Activated B cell treated with CpG ODN at 0.5 μM for 24 hours (primary cell): Measurements from ENCODE around the gene PROC. TPM values are rescaled to one million over a fixed set of nuclear protein-coding genes. Genes with fewer than 3 reads are reported as not detected.

Experiments used
- ATAC-seq: fragments of 200-7000 bp; cut with Tn5 transposase; one replicate; pipeline ENCODE4 v1.10.0; 2021; ENCODE audit warnings: low read depth, mild to moderate bottlenecking, moderate library complexity
- CTCF ChIA-PET: fragments of 350-600 bp; sonication (Branson Sonifier 250); formaldehyde crosslinking; loops from one replicate; lab custom pipeline; 2021; ENCODE audit warnings: antibody characterized with exemption; lab: Charles Lee
- POLR2A ChIA-PET: fragments of 350-600 bp; sonication (Branson Sonifier 250); formaldehyde crosslinking; loops from one replicate; lab custom pipeline; 2021; ENCODE audit warnings: antibody characterized with exemption; lab: Charles Lee
- DNase-seq: peaks from one replicate; pipeline ENCODE4 v3.0.0; 2022
- H3K27ac Mint-ChIP-seq: one replicate; pipeline ENCODE4 v1.8.0; 2020; ENCODE audit warnings: mixed read lengths
- H3K27me3 Mint-ChIP-seq: one replicate; pipeline ENCODE4 v1.8.0; 2021; ENCODE audit warnings: mixed read lengths
- H3K36me3 Mint-ChIP-seq: one replicate; pipeline ENCODE4 v1.8.0; 2021; ENCODE audit warnings: low read depth, mixed read lengths
- H3K4me1 Mint-ChIP-seq: one replicate; pipeline ENCODE4 v1.8.0; 2021; ENCODE audit warnings: mixed read lengths
- H3K4me3 Mint-ChIP-seq: one replicate; pipeline ENCODE4 v1.8.0; 2020; ENCODE audit warnings: mild to moderate bottlenecking, mixed read lengths
- H3K9me3 Mint-ChIP-seq: one replicate; pipeline ENCODE4 v1.8.0; 2020; ENCODE audit warnings: mixed read lengths
- intact Hi-C: fragments of 100-400 bp; cut with micrococcal nuclease; formaldehyde crosslinking; loops from one replicate; pipeline ENCODE4 v1.15.1; 2024
- total RNA-seq: library from RNA; stranded (reverse); gene quantifications from 2 replicates; pipeline ENCODE4 v1.2.3, GENCODE V29; 2022
- TF ChIP-seq, protein P1 (sequence below): fragments of 200-600 bp; IDR thresholded peaks from one replicate; pipeline ENCODE4 v1.8.0; 2022; ENCODE audit warnings: antibody characterized with exemption, mild to moderate bottlenecking

Gene PROC
- total RNA-seq, 1 donor from 2014 or later: not detected

DNA sequence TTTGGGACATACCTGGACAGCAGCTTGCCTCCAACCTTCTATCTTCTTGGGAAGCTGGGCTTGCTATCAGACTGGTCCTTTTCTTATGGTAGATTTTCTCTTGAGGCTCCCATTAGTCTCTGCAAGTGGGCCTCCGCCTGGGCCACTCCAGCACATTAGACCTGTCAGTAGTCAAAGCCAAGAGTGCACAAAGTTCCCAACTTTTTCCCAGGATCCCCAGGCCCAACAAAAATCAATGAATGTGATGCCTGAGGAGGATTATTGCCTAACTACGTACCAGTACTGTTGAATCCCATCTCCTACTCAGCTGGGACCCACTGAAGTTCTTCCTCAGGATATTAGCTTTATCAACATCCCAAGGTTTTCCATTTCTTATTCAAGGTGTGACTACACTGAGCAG lies 51.7 kb downstream of the PROC start:
- ChIA-PET CTCF (interaction anchor here (1.8 kb wide), 1 partner anchor 9 kb away, joined by 5 read pairs; no protein-coding TSS in a partner anchor), POLR2A (no interaction called here)
- Mint-ChIP-seq H3K4me1 (no peaks in the 10 kb centered on the region), H3K36me3 (peaks cover 20% of the 10 kb centered on the region), H3K27me3 (no peaks in the 10 kb centered on the region), H3K9me3 (no peaks in the 10 kb centered on the region), H3K27ac (no peak overlapping the region), H3K4me3 (no peak overlapping the region)
- TF ChIP-seq, protein P1, sequence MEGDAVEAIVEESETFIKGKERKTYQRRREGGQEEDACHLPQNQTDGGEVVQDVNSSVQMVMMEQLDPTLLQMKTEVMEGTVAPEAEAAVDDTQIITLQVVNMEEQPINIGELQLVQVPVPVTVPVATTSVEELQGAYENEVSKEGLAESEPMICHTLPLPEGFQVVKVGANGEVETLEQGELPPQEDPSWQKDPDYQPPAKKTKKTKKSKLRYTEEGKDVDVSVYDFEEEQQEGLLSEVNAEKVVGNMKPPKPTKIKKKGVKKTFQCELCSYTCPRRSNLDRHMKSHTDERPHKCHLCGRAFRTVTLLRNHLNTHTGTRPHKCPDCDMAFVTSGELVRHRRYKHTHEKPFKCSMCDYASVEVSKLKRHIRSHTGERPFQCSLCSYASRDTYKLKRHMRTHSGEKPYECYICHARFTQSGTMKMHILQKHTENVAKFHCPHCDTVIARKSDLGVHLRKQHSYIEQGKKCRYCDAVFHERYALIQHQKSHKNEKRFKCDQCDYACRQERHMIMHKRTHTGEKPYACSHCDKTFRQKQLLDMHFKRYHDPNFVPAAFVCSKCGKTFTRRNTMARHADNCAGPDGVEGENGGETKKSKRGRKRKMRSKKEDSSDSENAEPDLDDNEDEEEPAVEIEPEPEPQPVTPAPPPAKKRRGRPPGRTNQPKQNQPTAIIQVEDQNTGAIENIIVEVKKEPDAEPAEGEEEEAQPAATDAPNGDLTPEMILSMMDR: no peak
- intact Hi-C loops: no loop called here
- ATAC-seq (no peak), DNase-seq (no peak)

DNA sequence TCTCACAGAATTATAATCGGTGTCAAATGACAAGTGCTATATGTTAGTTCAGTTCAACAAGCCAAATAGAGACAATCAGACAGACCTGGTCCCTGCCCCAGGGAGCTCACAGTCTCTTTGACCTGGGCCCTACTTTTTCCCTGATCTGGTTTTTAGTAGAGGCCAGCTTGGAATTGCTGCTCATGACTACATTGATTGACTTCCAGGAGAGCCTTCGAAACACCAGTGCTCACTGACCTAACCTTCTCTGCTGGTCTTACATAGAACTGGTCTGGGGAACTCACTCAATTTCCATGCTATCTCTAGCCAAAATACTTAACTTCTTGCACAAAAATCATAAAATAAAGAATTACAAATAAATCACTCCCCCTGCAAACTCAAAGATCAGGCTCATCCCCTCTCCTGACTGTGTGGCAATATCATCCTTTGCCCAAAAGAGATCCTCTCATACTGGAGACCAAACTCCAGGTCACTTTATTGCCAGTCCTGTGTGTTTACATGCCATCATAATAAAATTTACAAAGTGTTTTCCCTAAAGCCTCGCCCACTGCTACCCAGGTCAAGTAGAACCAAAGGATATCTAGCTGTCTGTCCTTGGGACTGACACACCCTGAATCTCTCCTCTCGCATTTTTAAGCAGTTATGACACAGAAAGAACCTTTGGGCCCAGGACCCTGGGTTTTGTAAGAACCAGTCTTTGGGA lies 53.2 kb downstream of the PROC start:
- Mint-ChIP-seq H3K27me3 (no peaks in the 10 kb centered on the region), H3K4me1 (no peaks in the 10 kb centered on the region), H3K9me3 (peaks cover 6% of the 10 kb centered on the region), H3K27ac (no peak overlapping the region), H3K36me3 (peaks cover 26% of the 10 kb centered on the region), H3K4me3 (no peak overlapping the region)
- TF ChIP-seq, protein P1: no peak
- ChIA-PET CTCF (interaction anchor here (1.8 kb wide), 1 partner anchor 8 kb away, joined by 5 read pairs; no protein-coding TSS in a partner anchor), POLR2A (no interaction called here)
- no peak for ATAC-seq
- intact Hi-C loops: no loop called here
- no peak for DNase-seq

DNA sequence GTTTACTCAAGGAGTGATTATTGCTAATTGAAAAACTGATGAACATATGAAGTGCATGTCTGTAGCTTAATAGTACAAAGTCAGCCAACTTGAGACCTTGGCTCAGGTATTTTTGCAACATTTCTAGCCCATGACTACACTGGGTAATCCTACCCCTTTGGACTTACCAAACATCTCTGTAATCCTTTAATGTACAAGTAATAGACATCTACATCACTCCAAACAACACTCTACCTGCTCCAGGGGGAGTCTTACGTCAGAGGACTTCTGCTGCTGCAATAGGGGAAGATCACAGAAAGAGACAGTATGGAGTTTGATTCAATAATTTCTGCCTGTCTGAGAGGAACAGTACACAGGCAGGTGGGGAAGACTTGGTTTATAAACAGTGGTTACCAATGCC lies 54.0 kb downstream of the PROC start:
- no peak overlapping the region for H3K4me3 Mint-ChIP-seq
- no peaks in the 10 kb centered on the region for H3K27me3 Mint-ChIP-seq
- ATAC-seq: no peak
- intact Hi-C loops: no loop called here
- TF ChIP-seq, protein P1: no peak
- no peak for DNase-seq
- H3K36me3 Mint-ChIP-seq: peaks cover 23% of the 10 kb centered on the region
- H3K27ac Mint-ChIP-seq: no peak overlapping the region
- H3K9me3 Mint-ChIP-seq: peaks cover 6% of the 10 kb centered on the region
- ChIA-PET CTCF (no interaction called here), POLR2A (no interaction called here)
- H3K4me1 Mint-ChIP-seq: no peaks in the 10 kb centered on the region

DNA sequence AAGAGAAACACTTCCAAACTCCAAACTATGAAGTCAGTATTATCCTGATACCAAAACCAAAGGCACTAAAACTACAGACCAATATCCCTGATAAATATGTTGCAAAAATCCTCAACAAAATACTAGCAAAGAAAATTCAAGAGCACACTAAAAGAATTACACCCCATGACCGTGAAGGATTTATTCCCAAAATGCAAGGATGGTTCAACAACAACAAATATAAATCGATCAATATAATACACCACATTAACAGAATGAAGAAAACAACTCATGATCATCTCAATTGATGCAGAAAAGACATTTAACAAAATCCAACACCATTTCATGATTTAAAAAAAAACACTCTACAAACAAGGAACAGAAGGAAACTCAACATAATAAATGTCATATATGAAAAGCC lies 57.6 kb downstream of the PROC start:
- POLR2A ChIA-PET: interaction anchor here (0.7 kb wide), 1 partner anchor 113 kb away, joined by 3 read pairs; no protein-coding TSS in a partner anchor
- intact Hi-C loops: loop anchor here (5.0 kb wide), 3 partner anchors 58 to 198 kb away; partner anchors contain the start of gene PROC

More for the DNA sequence above, 57.6 kb downstream of the PROC start:
- ATAC-seq (no peak), DNase-seq (no peak)
- Mint-ChIP-seq H3K36me3 (peaks cover 16% of the 10 kb centered on the region), H3K27ac (no peak overlapping the region), H3K27me3 (no peaks in the 10 kb centered on the region), H3K4me1 (no peaks in the 10 kb centered on the region), H3K4me3 (no peak overlapping the region), H3K9me3 (peaks cover 6% of the 10 kb centered on the region)
- CTCF ChIA-PET: interaction anchor here (1.1 to 1.8 kb wide), 3 partner anchors 115 to 182 kb away, joined by 3 to 7 read pairs (median 3); partner anchors contain the start of gene ERCC3
- TF ChIP-seq, protein P1: no peak

Other genes starting within 250 kb of the PROC start
- gene CYP27C1, start 198.1 kb upstream of the PROC start, total RNA-seq: not detected in 2 replicates
- 55.9 and 65.6 TPM in 2 replicates for gene ERCC3, start 124.3 kb upstream of the PROC start, total RNA-seq
- 63.1 and 77.7 TPM in 2 replicates for gene MAP3K2, start 30.5 kb upstream of the PROC start, total RNA-seq
- gene IWS1, start 108.1 kb downstream of the PROC start, total RNA-seq: 45.6 and 49.3 TPM in 2 replicates
- 3.0 and 3.4 TPM in 2 replicates for gene MYO7B, start 117.3 kb downstream of the PROC start, total RNA-seq
- not detected in 2 replicates for gene GPR17, start 227.7 kb downstream of the PROC start, total RNA-seq